Stimulated activated CD4-positive, alpha-beta T cell treated with anti-CD3 and anti-CD28 coated beads, Interleukin-12 subunit alpha, Interleukin-12 subunit beta, amount 100 ng/mL, for 48 hours (primary cell): ENCODE data around the gene TGDS.
A peak's percentile ranks its signal among the peaks of the same experiment; 100 is the strongest.
"Not testable (repeated sequence)": the region's sequence is repeated elsewhere in the genome, so short reads cannot be mapped to it uniquely, and the experiment has no call there.

Experiments used
- DNase-seq, 3 donors: peaks; one replicate each; pipeline ENCODE4 v3.0.0-alpha.2; 2020; ENCODE audit warnings: low read depth in 2 of 3, low spot score in 1 of 3

TGDS gene

DNA sequence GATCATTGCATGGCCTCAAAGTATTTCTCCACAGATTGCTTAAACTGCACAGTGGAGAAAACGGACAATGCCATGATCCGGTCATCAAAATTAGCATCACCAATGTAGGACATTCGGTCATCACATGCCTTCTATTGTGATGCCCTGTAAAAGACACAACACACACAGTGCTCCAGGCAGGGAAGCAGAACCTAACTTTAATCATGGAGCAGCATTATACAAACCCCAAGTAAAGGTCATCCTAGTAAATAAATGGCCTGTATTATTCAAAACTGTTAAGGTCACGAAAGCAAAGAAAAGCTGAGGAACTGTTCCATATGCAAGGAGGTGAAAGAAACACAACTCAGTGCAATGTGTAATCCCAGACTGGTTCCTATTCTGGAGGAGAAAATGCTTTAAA is 42.2 kb downstream of the TGDS start:
- DNase-seq, result no peak

DNA sequence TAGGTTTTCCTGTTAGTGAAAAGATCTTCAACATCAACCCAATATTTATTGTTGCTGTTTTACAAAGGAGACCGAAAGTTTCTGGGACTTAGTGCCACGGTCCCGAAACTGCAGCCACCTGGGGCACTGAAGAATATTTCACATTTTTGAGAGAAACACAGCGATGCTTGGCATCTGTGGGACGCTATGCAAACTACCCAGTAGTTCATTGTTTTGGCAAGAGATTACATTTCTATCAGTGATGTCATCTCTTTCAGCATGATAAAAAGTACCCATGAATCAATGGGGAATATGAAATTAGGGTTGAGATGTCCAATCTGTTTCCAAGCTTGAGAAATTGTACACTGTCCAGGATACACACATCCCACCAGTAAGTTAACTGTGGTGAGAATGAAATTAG is 43.9 kb downstream of the TGDS start:
- DNase-seq, result no peak

DNA sequence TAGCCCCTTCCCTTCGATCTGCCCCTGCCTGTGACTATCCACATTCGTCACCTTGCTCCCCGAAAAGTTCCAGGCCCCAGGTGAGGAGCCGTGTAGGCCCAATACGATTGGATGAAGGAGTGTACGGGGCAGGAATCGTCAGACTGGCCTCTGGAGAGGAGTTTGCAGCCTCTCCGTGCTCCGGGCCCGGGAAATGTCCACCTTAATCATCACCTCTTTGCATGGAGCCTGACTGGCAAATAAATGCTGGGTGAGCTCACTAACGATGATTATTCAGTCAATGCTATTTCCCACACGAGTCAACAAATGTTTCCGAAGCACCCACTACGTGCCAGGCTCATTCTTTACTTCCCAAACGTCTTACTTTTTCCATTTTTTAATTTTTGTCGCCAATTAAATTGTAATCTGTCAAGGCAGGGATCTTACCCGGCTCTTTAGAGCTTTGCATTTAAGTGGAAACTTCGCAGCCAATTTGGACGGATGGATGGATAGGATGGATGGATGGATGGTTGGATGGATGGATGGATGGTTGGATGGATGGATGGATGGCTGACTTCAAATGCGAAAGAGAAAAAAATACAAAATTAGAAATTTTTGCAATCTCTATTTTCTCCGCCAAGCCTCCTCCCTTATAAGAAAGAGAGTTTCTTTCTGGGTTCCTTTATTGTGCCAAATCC is 45.8 kb downstream of the TGDS start:
- DNase-seq, result no peak

DNA sequence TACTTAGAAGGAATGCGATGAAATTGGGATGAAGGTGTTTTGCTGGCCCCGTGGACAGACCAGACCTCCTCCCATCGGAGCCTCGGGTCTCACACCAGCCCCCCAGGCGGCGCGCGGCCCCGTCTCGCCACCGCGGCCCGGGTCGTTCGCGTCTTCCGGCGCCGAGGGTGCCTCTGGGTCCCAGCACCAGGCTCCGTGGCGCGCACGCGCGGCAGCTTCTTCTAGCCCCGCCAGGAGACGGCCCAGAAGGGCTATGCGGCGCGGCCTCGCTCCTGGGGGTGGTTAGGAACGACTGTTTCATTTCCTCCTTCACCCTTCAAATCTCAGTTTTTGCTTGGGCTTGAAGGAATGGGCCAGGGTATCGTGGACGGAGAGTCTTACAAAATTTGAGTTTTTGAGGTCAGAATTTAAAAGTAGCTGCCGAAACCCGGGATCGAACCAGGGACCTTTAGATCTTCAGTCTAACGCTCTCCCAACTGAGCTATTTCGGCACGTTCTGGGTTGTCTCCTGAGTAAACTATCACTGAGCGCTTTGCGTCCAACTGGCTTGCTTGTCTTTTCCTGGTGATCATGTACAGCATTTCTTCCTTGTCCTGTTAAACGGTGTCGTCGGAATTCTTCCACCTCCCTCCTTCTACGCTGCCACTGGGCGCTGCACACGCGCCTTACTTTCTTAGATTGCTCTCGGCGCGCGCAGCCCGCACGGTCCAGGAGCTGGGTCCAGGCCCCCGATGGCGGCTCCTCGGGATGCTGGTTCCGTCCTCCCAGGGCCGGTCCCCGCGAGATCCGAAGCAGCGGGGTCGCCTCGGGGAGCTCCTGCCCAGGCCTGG is 46.5 kb downstream of the TGDS start:
- DNase-seq, result peak; percentile 91 to 95 (median 91)

DNA sequence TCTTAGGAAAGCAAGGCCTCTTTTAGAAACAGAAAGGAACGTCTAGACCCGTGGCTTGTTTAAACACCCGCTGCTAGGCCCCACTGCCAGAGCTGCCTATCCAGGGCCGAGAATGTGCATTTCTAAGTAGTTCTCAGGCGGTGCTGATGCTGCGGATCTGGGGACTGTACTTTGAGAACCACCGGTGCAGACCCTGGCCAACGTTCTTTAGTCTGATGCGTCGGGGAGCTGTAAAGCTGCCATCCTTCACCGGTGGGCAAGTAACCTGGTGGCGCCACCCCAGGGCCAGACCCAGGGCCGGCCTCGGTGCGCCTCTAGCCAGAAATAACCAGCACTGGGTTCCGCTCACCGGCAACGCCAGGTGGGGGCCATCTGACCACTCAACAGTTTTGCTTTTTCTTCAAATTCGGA is 47.1 kb downstream of the TGDS start:
- DNase-seq, result peak in 2 of 3 donors; percentile 26 to 32

DNA sequence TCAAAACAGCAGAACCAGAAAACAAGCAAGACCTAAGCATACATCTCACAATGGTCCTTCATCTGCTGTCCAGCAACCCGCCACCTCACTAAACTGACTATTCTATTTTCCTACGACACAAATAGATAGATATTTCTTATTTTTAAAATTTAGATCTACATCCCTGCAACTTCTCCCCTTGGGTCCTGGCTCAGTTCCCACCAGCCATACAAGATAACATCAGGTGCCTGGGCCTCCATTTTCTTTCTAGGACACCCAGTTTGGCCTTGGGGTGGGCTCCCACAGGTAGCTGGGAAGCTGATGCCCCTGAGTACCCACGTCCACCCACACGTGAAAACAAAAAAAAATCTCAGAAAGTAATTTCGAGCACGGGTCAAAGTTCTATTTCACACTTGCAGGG is 47.6 kb downstream of the TGDS start:
- DNase-seq, result no peak

DNA sequence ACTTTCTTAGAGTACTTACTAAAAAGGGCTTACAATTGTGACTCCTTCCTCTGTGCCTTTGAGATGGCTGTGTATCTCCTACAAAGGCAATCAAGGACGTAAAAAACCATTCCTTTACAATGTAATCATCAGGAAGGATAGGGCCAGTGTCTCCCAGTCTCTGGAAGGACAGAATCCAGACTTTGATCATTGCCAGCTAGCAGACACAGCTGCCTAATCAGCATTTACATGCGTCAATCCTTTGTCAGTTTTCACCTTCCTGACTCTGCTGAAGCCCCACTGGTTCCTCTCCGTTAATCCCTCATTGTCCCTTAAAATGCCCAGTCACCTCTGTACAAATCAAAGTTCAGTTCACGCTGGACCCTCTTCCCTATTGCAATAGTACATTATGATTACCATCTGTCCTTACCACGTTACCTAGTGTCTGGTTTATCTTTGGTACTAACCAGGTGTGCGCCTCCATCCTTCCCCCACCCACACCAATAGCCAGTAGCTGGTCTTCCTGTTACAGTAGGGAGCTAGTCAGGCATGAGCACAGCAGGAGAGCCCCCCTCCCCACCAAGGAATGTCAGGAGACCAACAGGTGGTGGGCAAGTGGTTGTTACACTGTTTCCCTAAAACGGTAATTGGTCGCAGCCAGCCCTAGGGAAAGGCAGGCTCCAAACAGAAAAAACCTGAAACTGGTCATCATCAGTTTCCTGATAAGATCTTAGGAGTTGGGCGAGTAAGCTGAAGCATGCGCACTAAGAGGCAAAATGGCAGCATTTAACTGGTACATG is 49.7 kb downstream of the TGDS start:
- DNase-seq, result no peak

DNA sequence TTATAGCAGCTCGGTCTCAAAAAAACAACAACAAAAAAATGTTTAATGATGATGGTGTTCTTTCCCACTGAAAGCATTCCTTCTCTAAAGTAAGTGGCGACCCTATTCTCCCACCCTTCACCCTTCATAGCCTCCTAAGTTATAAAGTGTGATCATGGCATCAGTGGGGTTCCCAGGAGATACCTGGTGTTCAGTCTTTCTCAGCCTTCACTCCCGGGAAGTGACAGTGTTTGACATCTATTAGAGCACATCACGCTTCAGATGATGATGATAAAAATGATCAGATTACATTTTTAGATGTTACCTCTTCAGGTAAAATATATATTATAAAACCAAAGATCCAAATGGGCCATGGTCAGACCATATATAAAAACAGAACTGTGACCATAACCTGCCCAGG is 51.0 kb downstream of the TGDS start:
- no peak for DNase-seq

DNA sequence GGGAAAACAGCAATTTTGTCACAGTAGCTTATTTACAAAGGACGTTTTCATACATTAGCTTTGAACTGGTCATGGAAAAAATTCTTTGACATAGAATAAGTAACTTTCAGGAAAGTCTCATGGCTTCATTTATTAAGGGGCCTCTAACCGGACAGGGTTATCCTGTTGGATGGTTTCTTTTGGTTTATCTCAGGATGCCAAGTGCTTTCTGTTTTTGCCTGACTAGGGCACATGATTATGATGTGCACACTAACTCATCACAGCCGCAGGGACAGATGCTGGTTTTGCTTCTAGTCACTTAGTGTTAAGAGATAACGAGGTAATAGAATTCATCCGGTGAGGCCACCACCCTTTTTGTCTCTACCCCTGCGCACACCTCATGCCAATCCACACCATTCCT is 53.0 kb downstream of the TGDS start:
- no peak for DNase-seq

DNA sequence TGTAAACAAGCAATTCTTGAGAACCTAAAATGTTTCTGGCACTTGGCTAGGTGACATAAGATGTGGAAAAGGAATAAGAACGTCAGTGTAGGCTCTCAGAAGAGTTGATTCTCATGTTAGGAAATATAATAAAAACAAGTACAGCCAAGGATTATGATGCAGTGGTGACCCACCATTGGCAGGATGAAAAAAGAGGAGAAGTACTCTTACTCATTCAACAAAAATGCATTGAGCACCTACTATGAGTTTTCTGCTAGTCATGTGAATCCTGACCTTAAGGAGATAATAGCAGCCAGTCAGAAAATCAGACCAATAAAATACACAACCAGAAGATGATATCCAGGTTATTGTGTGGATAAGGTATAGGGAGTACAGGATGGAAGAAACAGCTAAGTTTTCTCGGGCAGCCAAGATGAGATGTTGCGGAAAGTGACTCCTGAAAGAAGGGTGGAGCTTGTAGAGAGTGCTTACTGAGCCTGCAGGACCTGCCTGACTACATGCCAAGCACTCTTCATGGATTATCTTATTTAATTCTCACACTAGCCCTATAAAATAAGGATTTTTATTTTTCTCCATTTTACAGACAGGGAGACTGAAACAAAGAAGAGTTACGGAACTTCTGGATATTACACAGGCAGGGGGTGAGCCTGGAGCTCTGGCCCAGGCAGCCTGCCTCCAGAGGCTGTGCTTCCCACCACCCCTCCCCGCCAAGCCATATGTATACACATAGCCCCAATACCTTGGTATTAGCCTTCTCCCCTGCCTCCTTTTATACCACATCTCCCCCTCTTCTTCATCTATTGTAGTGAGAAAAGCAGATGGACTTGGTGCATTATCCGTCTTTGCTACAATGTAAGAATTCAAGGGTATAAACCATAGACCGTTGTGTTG is 58.0 kb downstream of the TGDS start:
- no peak for DNase-seq

DNA sequence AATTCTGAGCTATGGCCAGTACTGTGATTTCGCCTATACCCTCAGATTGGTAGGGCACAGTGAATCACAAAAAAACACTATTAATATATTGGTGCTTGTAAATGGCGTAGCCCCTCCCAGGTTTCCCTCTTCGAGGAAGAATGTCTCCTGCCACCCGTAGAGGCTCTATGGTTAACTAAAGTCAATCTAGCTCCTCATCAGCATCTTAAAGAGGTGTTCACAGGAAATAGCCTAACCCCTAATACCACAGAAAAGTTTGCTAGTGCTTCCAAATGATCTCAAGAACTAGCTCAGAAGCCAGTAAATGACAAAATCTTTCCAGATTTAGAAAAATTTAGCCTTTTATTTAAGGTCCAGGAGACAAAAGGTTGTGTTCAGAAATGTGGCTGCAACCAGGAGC is 60.2 kb downstream of the TGDS start:
- DNase-seq, result no peak

DNA sequence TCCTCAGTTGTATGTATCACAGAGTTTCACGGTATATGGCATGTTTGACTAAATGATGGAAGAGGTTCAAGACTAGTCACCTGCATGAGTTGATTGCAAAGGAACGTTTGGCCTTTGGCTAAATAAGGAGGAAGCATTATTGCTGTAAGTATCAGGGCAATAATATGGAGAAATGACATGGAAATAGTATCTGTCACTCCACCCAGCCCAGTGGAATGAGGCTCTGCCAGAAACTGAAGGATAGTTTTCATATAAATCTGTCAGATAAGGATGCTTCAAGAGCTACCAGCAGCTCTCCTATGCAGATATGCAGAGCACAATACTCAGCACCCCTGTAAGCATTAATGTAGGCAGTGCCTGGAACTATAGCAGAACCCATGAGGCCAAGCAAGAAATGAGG is 60.7 kb downstream of the TGDS start:
- no peak for DNase-seq

DNA sequence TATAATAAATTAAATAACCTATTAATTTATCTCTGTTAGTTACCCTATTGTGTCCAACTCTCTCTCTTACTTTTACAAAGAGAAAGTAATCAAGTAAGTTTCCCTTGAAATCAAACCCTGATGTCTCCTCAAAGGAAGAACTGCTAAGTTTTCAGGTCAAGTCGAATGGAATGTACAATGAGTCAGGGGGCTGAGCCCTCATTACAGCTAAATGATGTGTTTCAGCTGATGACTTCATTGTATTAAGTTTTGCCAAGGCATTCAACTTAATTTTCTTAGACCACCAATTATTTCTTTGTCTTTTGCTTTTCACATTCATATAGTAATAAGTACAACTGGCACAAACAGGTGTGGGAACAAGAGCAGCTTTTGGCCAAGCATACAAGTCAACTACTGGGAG is 61.8 kb downstream of the TGDS start:
- no peak for DNase-seq

DNA sequence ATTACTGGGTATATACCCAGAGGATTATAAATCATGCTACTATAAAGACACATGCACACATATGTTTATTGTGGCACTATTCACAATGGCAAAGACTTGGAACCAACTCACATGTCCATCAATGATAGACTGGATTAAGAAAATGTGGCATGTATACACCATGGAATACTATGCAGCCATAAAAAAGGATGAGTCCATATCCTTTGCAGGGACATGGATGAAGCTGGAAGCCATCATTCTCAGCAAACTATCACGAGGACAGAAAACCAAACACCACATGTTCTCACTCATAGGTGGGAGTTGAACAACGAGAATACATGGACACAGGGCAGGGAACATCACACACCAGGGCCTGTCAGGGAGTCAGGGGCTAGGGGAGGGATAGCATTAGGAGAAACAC is 63.7 kb downstream of the TGDS start:
- DNase-seq, result not testable (repeated sequence)

DNA sequence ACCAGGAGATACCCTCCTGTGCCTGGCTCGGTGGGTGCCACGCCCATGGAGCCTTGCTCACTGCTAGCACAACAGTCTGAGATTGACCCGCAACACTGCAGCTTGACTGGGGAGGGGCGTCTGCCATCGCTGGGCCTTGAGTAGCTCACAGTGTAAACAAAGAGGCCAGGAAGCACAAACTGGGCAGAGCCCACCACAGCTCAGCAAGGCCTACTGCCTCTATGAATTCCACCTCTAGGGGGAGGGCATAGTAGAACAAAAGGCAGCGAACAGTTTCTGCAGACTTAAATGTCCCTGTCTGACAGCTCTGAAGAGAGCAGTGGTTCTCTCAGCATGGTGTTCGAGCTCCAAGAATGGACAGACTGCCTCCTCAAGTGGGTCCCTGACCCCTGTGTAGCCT is 69.0 kb downstream of the TGDS start:
- not testable (repeated sequence) for DNase-seq

DNA sequence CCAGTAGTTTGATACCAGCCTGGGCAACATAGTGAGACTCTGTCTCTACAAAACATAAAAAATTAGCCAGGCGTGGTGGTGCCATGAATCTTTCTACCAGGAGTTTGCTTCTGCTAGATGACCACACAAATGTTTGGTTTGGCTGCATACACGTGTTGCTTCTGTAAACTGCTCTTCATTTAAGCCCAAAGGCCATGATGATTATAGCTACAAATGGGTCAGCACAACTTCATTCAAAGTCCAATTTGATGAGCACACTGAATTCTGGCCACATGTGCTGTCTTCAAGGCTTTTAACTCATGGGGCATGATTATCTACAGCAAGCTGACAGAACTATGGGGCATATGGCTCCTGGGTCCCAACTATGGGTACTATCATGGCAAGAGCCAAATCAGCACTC is 70.2 kb downstream of the TGDS start:
- DNase-seq, result no peak

DNA sequence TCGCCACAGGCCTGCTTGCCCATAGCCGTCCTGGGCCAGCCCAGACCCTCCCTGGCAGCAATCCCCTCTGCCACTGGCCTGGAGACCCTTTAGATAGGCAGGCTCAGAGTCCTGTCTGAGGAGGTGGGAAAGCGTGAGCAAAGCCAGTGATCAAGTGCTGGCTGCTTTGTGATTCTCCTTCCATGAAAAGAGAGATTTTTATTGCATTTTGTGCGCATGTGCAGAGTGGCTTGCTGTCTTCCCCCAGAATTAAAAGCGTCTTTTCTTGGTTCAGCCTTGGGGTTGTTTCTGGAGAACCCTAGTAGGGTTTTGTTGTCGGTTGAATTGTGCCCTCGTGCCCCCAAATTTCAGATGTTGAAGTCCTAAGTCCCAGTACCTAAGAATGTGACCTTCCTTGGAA is 71.5 kb downstream of the TGDS start:
- no peak for DNase-seq
